Kidney (tissue), 14 donors: ENCODE measurements around the gene TNPO1. TPM values are rescaled to one million over a fixed set of nuclear protein-coding genes. Genes with fewer than 3 reads are reported as not detected.

Experiments
- DNase-seq, 5 donors: peaks; one replicate each; pipeline ENCODE4 v3.0.0-alpha.2; 2013 to 2020
- FAIRE-seq: peaks from 2 replicates; lab custom pipeline; 2012; peaks lifted over from hg19 to GRCh38; lab: Jason Lieb, UNC
- H3K27ac ChIP-seq, 2 donors: one replicate each; pipeline ENCODE4 v1.7.0; 2013; ENCODE audit warnings: low read depth in 2 of 2, low read length in 2 of 2, inconsistent platforms in 1 of 2
- H3K27me3 ChIP-seq: one replicate; pipeline ENCODE4 v1.7.1; 2013; ENCODE audit warnings: low read length, inconsistent platforms; ENCODE audit not compliant: control insufficient read depth, insufficient read depth
- H3K36me3 ChIP-seq, 3 donors: one replicate each; pipeline versions ENCODE4 v1.7.0 to v1.7.1; 2013; ENCODE audit warnings: low read length in 3 of 3, control low read depth in 1 of 3, inconsistent platforms in 1 of 3; ENCODE audit not compliant: insufficient read depth in 3 of 3, control insufficient read depth in 2 of 3
- H3K4me1 ChIP-seq, 3 donors: one replicate each; pipeline versions ENCODE4 v1.7.0 to v1.7.1; 2013; ENCODE audit warnings: low read length in 3 of 3, inconsistent platforms in 1 of 3, low read depth in 1 of 3; ENCODE audit not compliant: control insufficient read depth in 2 of 3, insufficient read depth in 2 of 3
- H3K4me3 ChIP-seq, 3 donors: one replicate each; pipeline versions ENCODE4 v1.7.0 to v1.8.1; 2013; ENCODE audit warnings: low read length in 3 of 3, control low read depth in 1 of 3, inconsistent platforms in 1 of 3
- H3K9ac ChIP-seq, 3 donors: one replicate each; pipeline versions ENCODE4 v1.7.0 to v1.7.1; 2013; ENCODE audit warnings: low read length in 3 of 3, control low read depth in 1 of 3, inconsistent platforms in 1 of 3
- H3K9me3 ChIP-seq, 3 donors: one replicate each; pipeline versions ENCODE4 v1.7.0 to v1.7.1; 2013; ENCODE audit warnings: low read length in 3 of 3, control low read depth in 1 of 3, inconsistent platforms in 1 of 3; ENCODE audit not compliant: control insufficient read depth in 2 of 3, insufficient read depth in 1 of 3
- CTCF ChIP-seq: IDR thresholded peaks from 3 replicates; pipeline ENCODE4 v1.5.1; 2012; ENCODE audit warnings: mild to moderate bottlenecking, moderate library complexity, borderline replicate concordance; ENCODE audit not compliant: insufficient read depth; ENCODE audit errors: extremely low read depth
- intact Hi-C: fragments of 100-400 bp; cut with DNase I; formaldehyde crosslinking; loops from one replicate; pipeline ENCODE4 v1.11.1; 2022
- polyA plus RNA-seq: library from polyadenylated mRNA; stranded (reverse); fragments of 350-450 nt; fragmentation: Illumina TruSeq; extraction: RNeasy Lipid Tissue Mini Kit (QIAGEN cat#74804); gene quantifications from one replicate; pipeline ENCODE4 v1.2.3, GENCODE V29; 2014; ENCODE audit warnings: low read depth, low replicate concordance; ENCODE audit not compliant: insufficient read depth
- total RNA-seq: library from RNA; stranded (reverse); fragmentation: NEBNext Ultra II Directional; extraction: Animal tissue kit (Norgen Biotek cat#: 25700); gene quantifications from one replicate; pipeline ENCODE4 v1.2.1, GENCODE V29; 2021
- donor health status: control.
- donor health status: control.
- donor health status: control.
- donor health status: control.
- donor health status: control.
- donor health status: DM: yes; HTN: yes; CAD: no.
- donor health status: Normal renal cell carcinoma (clear cell type).

Gene TNPO1
- total and polyA plus RNA-seq, 2 donors from 2014 or later, result 15.6 to 86.6 TPM

DNA sequence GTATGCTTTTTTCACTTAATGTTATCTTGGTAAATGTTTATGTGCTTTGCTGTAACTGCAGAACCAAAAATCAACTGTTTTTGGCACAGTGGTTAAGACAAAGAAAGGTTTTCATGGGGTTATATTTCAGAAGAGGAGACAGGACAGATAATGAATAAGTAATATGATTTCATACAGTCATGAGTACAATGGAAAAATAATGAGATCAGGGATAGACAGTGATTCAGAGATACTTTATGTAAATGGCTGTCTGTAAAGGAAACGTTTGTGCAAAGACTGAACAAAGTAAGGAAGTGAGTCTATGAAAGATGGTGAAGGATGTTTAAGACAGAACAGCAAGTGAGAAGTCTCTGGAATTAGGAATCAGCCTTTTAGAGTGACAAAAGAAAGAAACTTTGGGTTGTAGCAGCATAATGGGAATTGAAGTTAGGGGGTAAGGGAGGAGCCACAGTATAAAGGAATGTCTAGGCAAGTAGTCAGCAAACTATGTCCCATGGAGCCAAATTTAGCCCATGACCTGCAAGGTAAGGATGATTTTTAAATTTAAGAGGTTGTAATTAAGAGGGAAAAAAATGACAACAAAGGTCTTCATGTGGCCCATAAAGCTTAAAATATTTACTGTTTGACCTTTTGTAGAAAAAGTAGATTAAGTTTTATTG lies 55.0 kb downstream of the TNPO1 start:
- Histone ChIP-seq H3K27ac (no peak overlapping the region), H3K36me3 (peaks cover 6 to 15% (median 6%) of the 10 kb centered on the region in 3 donors), H3K27me3 (no peaks in the 10 kb centered on the region), H3K9me3 (no peaks in the 10 kb centered on the region), H3K4me3 (no peak overlapping the region), H3K9ac (no peak overlapping the region), H3K4me1 (no peaks in the 10 kb centered on the region)
- DNase-seq (no peak), FAIRE-seq (no peak)
- intact Hi-C loops, result no loop called here
- no peak for TF ChIP-seq CTCF

DNA sequence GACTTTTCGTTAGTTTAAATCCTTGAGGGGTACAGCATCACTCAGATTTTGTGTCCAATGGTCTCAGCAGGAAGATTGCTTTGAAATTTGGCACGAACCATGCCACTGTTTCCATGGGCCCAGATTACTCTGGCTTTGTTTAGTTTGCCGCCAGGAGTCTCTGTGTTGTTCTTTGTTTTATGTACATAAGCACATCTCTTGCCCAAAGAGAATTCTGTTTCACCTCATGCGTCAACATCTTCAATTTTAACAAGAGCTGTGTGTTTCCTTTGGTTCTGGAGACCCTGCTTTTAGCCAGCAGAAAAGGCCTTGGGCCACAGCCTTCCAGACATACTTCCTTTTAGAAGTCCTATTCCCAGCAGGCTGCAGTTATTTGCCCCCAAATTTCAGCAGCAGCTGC lies 62.4 kb downstream of the TNPO1 start:
- no peak for TF ChIP-seq CTCF
- no peak for FAIRE-seq

GRCh38 chr5:72882989-72883388 lies 66.5 kb downstream of the TNPO1 start:
- FAIRE-seq (no peak), DNase-seq (no peak)
- H3K4me3 ChIP-seq, result no peak overlapping the region
- H3K9me3 ChIP-seq, result no peaks in the 10 kb centered on the region
- intact Hi-C loops, result no loop called here
- H3K27me3 ChIP-seq, result no peaks in the 10 kb centered on the region
- no peaks in the 10 kb centered on the region for H3K4me1 ChIP-seq
- no peak overlapping the region for H3K27ac ChIP-seq
- TF ChIP-seq CTCF, result no peak
- H3K9ac ChIP-seq, result no peak overlapping the region
- peaks cover 21 to 43% (median 27%) of the 10 kb centered on the region in 3 donors for H3K36me3 ChIP-seq

More for the DNA sequence above, 62.4 kb downstream of the TNPO1 start:
- H3K27ac ChIP-seq, result no peak overlapping the region
- H3K36me3 ChIP-seq, result peaks cover 11 to 31% (median 14%) of the 10 kb centered on the region in 3 donors
- H3K4me1 ChIP-seq, result no peaks in the 10 kb centered on the region
- intact Hi-C loops, result no loop called here
- no peak overlapping the region for H3K4me3 ChIP-seq
- no peak for DNase-seq
- H3K9ac ChIP-seq, result no peak overlapping the region
- no peaks in the 10 kb centered on the region for H3K27me3 ChIP-seq
- no peaks in the 10 kb centered on the region for H3K9me3 ChIP-seq
